ENCODE measurements around the gene CDK14. TPM values are rescaled to one million over a fixed set of nuclear protein-coding genes. Genes with fewer than 3 reads are reported as not detected.

Gene CDK14
- total and polyA plus RNA-seq, 10 of the 15 experiments (the other 5 are each of a cell fraction or from before 2014, with no cell fraction given): 6.5 to 61.3 (median 24.2) TPM

- TF ChIP-seq BCL3 (IDR thresholded peaks at IDR 0.05; ENCODE audit: borderline replicate concordance, insufficient read depth, low read depth, low read length, poor library complexity, severe bottlenecking) (no peak), PML (IDR thresholded peaks at IDR 0.05; ENCODE audit: low read length) (no peak), CREB1 (IDR thresholded peaks at IDR 0.05; ENCODE audit: low read depth) (no peak), CREM (IDR thresholded peaks at IDR 0.05; ENCODE audit: low read depth) (no peak), CHD1 (IDR thresholded peaks at IDR 0.05; ENCODE audit: low read depth, low read length) (no peak), ZNF384 (IDR thresholded peaks at IDR 0.05; ENCODE audit: borderline replicate concordance, low read depth, low read length) (no peak)
Measured at GRCh38 chr7:90701771-90702170, 105.7 kb downstream of the CDK14 start (continued).

GRCh38 chr7:90705391-90706071 lies 109.4 kb downstream of the CDK14 start:
- peaks cover 11% of the 10 kb centered on the region for H3K4me1 ChIP-seq (ENCODE audit: control insufficient read depth, insufficient read depth, low read length)
- no peak overlapping the region for H3K9ac ChIP-seq (ENCODE audit: control insufficient read depth, insufficient read depth, low read length)
- TF ChIP-seq SIN3A (IDR thresholded peaks at IDR 0.05; ENCODE audit: low read depth, low read length) (no peak), BHLHE40 (IDR thresholded peaks at IDR 0.05; ENCODE audit: borderline replicate concordance in 1 of 2, low read depth in 2 of 2, low read length in 1 of 2) (no peak), RUNX3 (IDR thresholded peaks at IDR 0.05; ENCODE audit: low read length) (no peak), NFIC (IDR thresholded peaks at IDR 0.05; ENCODE audit: low read depth, low read length) (no peak), CEBPB (IDR thresholded peaks at IDR 0.05; ENCODE audit: borderline replicate concordance in 1 of 2, low read depth in 2 of 2, low read length in 2 of 2) (no peak), ASH2L (IDR thresholded peaks at IDR 0.05; ENCODE audit: borderline replicate concordance, low read depth) (no peak), PRDM15 (CRISPR knock-in tag; IDR thresholded peaks at IDR 0.05) (no peak), CBX5 (IDR thresholded peaks at IDR 0.05; ENCODE audit: low read depth) (no peak), CREM (IDR thresholded peaks at IDR 0.05; ENCODE audit: low read depth) (no peak)

More at GRCh38 chr7:90705391-90706071, 109.4 kb downstream of the CDK14 start:
- Histone ChIP-seq H3K27ac (ENCODE audit: control insufficient read depth, insufficient read depth) (no peak overlapping the region), H3K36me3 (ENCODE audit: control insufficient read depth in 2 of 2, insufficient read depth in 2 of 2, low read length in 1 of 2) (no peaks in the 10 kb centered on the region), H3K79me2 (ENCODE audit: control insufficient read depth, insufficient read depth, low read length) (peaks cover 4% of the 10 kb centered on the region), H4K20me1 (ENCODE audit: control insufficient read depth, insufficient read depth) (no peaks in the 10 kb centered on the region), H3K4me3 (no peak overlapping the region), H3K9me3 (replicated peaks; ENCODE audit: control insufficient read depth, insufficient read depth, low read length) (no peaks in the 10 kb centered on the region), H3K27me3 (replicated peaks in 1 of 2; ENCODE audit: control insufficient read depth in 2 of 2, insufficient read depth in 2 of 2, low read length in 1 of 2) (no peaks in the 10 kb centered on the region), H2AFZ (ENCODE audit: control insufficient read depth, low read depth, low read length) (no peak overlapping the region), H3K4me2 (ENCODE audit: control insufficient read depth, insufficient read depth) (no peak overlapping the region)
- intact Hi-C loops (cut with micrococcal nuclease; ENCODE audit: unreplicated experiment): loop anchor here (5.0 to 10.0 kb wide), 3 partner anchors 108 to 559 kb away; partner anchors contain the start of genes CDK14 and FZD1
- in situ Hi-C loops (cut with MboI): no loop called here
- ChIA-PET RAD21 (ENCODE audit: unreplicated experiment) (interaction anchor here (1.0 to 7.3 kb wide), 3 partner anchors 227 to 329 kb away, joined by 3 to 132 read pairs (median 5); no protein-coding TSS in a partner anchor), POLR2A (no interaction called here), SMC1A (ENCODE audit: uncharacterized antibody, unreplicated experiment) (interaction anchor here (0.6 to 6.3 kb wide), 8 partner anchors 12 to 609 kb away, joined by 3 to 176 read pairs (median 4); no protein-coding TSS in a partner anchor), CTCF (interaction anchor here (0.5 to 9.1 kb wide), 6 partner anchors 10 to 379 kb away, joined by 3 to 271 read pairs (median 3); no protein-coding TSS in a partner anchor)
- ATAC-seq (no peak), DNase-seq (ENCODE audit: low read depth, low spot score) (no peak), FAIRE-seq (no peak)
- 62% methylated on average over 6 of the region's 6 CpGs for WGBS (ENCODE audit: insufficient coverage, insufficient replicate concordance, low lambda C conversion rate, missing lambda C conversion rate)
- no TSS peak for BruUV-seq (replicated peaks)

Measured in GM12878 (cell line).